HL-60/S4 treated with retinoic acid at 250 ng/mL for 4 days and 3 days (cell line): ENCODE data around the gene DUXA.

Source experiments
- in situ Hi-C: fragments of 300-500 bp; cut with MboI; formaldehyde crosslinking; loops from 2 replicates; pipeline ENCODE4 v1.7.0; 2022; ENCODE audit warnings: low sequenced_read_pairs

DUXA gene

DNA sequence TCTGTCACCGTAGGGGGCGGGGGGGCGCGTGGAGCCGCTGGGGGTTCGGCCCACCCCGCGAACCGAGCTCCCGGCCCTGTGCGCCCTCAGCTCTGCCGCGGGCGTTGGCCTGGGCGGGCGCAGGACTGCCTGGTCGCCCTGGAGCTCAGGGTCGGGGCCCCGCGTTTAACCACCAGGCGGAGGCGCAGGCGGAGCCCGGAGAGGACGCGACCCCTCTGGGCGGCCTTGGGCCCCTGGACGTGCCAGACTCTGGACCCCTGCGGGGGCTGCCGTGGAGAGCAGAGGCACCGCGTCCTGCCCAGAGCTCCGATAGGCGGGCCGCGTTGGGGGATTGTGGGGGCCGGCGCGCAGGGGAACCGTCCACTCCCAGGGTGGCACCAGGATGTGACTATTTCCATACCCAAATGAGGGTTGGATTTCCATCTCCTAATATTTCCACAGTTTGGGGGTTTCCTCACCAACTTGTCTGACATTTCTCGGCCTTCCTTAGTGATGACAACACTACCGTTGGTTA lies 60.5 kb downstream of the DUXA start:
- in situ Hi-C loops, result no loop called here

GRCh38 chr19:57105976-57106721 lies 61.1 kb downstream of the DUXA start:
- in situ Hi-C loops, result no loop called here
